Mesothelial cell of epicardium (in vitro differentiated cells): ENCODE measurements around the gene DARS1. TPM values are rescaled to one million over a fixed set of nuclear protein-coding genes. Genes with fewer than 3 reads are reported as not detected.
"Not testable (repeated sequence)": the region's sequence is repeated elsewhere in the genome, so short reads cannot be mapped to it uniquely, and the experiment has no call there.

Source experiments
- DNase-seq, 2 experiments: peaks; one replicate each; pipeline ENCODE4 v3.0.0; 2021; ENCODE audit warnings: low spot score in 2 of 2; ENCODE audit not compliant: unreplicated experiment in 2 of 2
- H3K27ac Mint-ChIP-seq: 2 replicates; pipeline ENCODE4 v1.8.0; 2021; ENCODE audit warnings: mixed read lengths
- H3K27me3 Mint-ChIP-seq: 2 replicates; pipeline ENCODE4 v1.8.0; 2021; ENCODE audit warnings: low read depth, mixed read lengths
- H3K36me3 Mint-ChIP-seq: 2 replicates; pipeline ENCODE4 v1.8.0; 2021; ENCODE audit warnings: mixed read lengths
- H3K4me1 Mint-ChIP-seq: 2 replicates; pipeline ENCODE4 v1.8.0; 2021; ENCODE audit warnings: mixed read lengths
- H3K4me3 Mint-ChIP-seq: 2 replicates; pipeline ENCODE4 v1.8.0; 2021; ENCODE audit warnings: mild to moderate bottlenecking, moderate library complexity, mixed read lengths
- H3K9me3 Mint-ChIP-seq: 2 replicates; pipeline ENCODE4 v1.8.0; 2021; ENCODE audit warnings: mixed read lengths
- CTCF ChIP-seq: fragments of 200-600 bp; sonication (generic); IDR thresholded peaks from one replicate; pipeline ENCODE4 v1.5.0; 2021; ENCODE audit warnings: antibody characterized with exemption; ENCODE audit not compliant: unreplicated experiment
- total RNA-seq: library from RNA; stranded (reverse); gene quantifications from 3 replicates; pipeline ENCODE4 v1.2.1, GENCODE V29; 2021

DARS1 gene
- total RNA-seq, 1 donor from 2014 or later, result 82.6 TPM

- no peak for TF ChIP-seq CTCF
- Mint-ChIP-seq H3K36me3 (peaks cover 51% of the 10 kb centered on the region), H3K4me3 (no peak overlapping the region), H3K27ac (no peak overlapping the region), H3K27me3 (no peaks in the 10 kb centered on the region), H3K9me3 (peaks cover 27% of the 10 kb centered on the region), H3K4me1 (no peaks in the 10 kb centered on the region)
- DNase-seq, result no peak
Observed at GRCh38 chr2:135969655-135970387, 15.6 kb downstream of the DARS1 start.

GRCh38 chr2:135965756-135966155 is 19.7 kb downstream of the DARS1 start:
- DNase-seq, result no peak
- Mint-ChIP-seq H3K36me3 (peaks cover 27% of the 10 kb centered on the region), H3K27ac (no peak overlapping the region), H3K9me3 (peaks cover 1% of the 10 kb centered on the region), H3K4me1 (peaks cover 11% of the 10 kb centered on the region), H3K4me3 (no peak overlapping the region), H3K27me3 (no peaks in the 10 kb centered on the region)
- TF ChIP-seq CTCF, result no peak

GRCh38 chr2:135964404-135964803 is 21.0 kb downstream of the DARS1 start:
- H3K27ac Mint-ChIP-seq, result peak overlapping the region; percentile 54
- H3K36me3 Mint-ChIP-seq, result peaks cover 20% of the 10 kb centered on the region
- H3K9me3 Mint-ChIP-seq, DNase-seq, H3K4me3 Mint-ChIP-seq, H3K27me3 Mint-ChIP-seq: not testable (repeated sequence)
- H3K4me1 Mint-ChIP-seq, result peaks cover 13% of the 10 kb centered on the region

- H3K4me1 Mint-ChIP-seq, result peaks cover 13% of the 10 kb centered on the region
- no peak for DNase-seq
- H3K27me3 Mint-ChIP-seq, result no peaks in the 10 kb centered on the region
- H3K4me3 Mint-ChIP-seq, result no peak overlapping the region
- no peak for TF ChIP-seq CTCF
- no peak overlapping the region for H3K27ac Mint-ChIP-seq
- no peaks in the 10 kb centered on the region for H3K9me3 Mint-ChIP-seq
- peaks cover 22% of the 10 kb centered on the region for H3K36me3 Mint-ChIP-seq
Observed at GRCh38 chr2:135963841-135964240, 21.6 kb downstream of the DARS1 start.

GRCh38 chr2:135962366-135963123 is 22.9 kb downstream of the DARS1 start:
- H3K36me3 Mint-ChIP-seq, result peaks cover 20% of the 10 kb centered on the region
- no peak for DNase-seq
- H3K27ac Mint-ChIP-seq, result peak overlapping the region; percentile 15
- H3K4me1 Mint-ChIP-seq, result peaks cover 13% of the 10 kb centered on the region
- no peaks in the 10 kb centered on the region for H3K27me3 Mint-ChIP-seq
- TF ChIP-seq CTCF, result no peak
- no peaks in the 10 kb centered on the region for H3K9me3 Mint-ChIP-seq
- no peak overlapping the region for H3K4me3 Mint-ChIP-seq
